NB4 (cell line): ENCODE results near the gene HOXC12.

Experiments used
- MYC ChIP-seq: IDR thresholded peaks from 2 replicates; pipeline ENCODE4 v1.6.1; 2011; ENCODE audit warnings: low read depth, low read length
- POLR2A ChIP-seq: IDR thresholded peaks from 2 replicates; pipeline ENCODE4 v1.6.1; 2011; ENCODE audit warnings: mild to moderate bottlenecking; ENCODE audit not compliant: insufficient read length; ENCODE audit errors: extremely low read depth
- TF ChIP-seq, protein P1 (sequence below): IDR thresholded peaks from one replicate; pipeline ENCODE4 v1.5.1; 2012; ENCODE audit warnings: low read depth, low read length

- TF ChIP-seq, protein P1, sequence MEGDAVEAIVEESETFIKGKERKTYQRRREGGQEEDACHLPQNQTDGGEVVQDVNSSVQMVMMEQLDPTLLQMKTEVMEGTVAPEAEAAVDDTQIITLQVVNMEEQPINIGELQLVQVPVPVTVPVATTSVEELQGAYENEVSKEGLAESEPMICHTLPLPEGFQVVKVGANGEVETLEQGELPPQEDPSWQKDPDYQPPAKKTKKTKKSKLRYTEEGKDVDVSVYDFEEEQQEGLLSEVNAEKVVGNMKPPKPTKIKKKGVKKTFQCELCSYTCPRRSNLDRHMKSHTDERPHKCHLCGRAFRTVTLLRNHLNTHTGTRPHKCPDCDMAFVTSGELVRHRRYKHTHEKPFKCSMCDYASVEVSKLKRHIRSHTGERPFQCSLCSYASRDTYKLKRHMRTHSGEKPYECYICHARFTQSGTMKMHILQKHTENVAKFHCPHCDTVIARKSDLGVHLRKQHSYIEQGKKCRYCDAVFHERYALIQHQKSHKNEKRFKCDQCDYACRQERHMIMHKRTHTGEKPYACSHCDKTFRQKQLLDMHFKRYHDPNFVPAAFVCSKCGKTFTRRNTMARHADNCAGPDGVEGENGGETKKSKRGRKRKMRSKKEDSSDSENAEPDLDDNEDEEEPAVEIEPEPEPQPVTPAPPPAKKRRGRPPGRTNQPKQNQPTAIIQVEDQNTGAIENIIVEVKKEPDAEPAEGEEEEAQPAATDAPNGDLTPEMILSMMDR, result no peak
- TF ChIP-seq POLR2A (no peak), MYC (no peak)
These were observed 46.8 kb downstream of the HOXC12 start for GRCh38 chr12:54001283-54002187.
